Liver (tissue), 9 donors: ENCODE results near the gene STX17. TPM values are rescaled to one million over a fixed set of nuclear protein-coding genes. Genes with fewer than 3 reads are reported as not detected.
"Not testable (repeated sequence)": the region's sequence is repeated elsewhere in the genome, so short reads cannot be mapped to it uniquely, and the experiment has no call there.

ENCODE experiments used
- DNase-seq: peaks from one replicate; pipeline ENCODE4 v3.0.0-alpha.2; 2017; ENCODE audit warnings: low spot score
- H3K27ac ChIP-seq, 2 donors: one replicate each; pipeline ENCODE4 v1.7.0; 2013; ENCODE audit warnings: inconsistent platforms in 2 of 2, low read length in 2 of 2, control low read depth in 1 of 2, low read depth in 1 of 2, mild to moderate bottlenecking in 1 of 2
- H3K27me3 ChIP-seq, 4 donors: one replicate each; pipeline versions ENCODE4 v1.6.1 to v1.7.0; 2013; ENCODE audit warnings: low read length in 3 of 4, inconsistent platforms in 1 of 4, mild to moderate bottlenecking in 1 of 4, moderate library complexity in 1 of 4; ENCODE audit not compliant: control insufficient read depth in 4 of 4, insufficient read depth in 4 of 4
- H3K36me3 ChIP-seq, 4 donors: one replicate each; pipeline versions ENCODE4 v1.6.1 to v1.7.0; 2013; ENCODE audit warnings: low read length in 3 of 4, mild to moderate bottlenecking in 3 of 4, low read depth in 1 of 4, moderate library complexity in 1 of 4; ENCODE audit not compliant: control insufficient read depth in 4 of 4, insufficient read depth in 3 of 4
- H3K4me1 ChIP-seq, 4 donors: one replicate each; pipeline versions ENCODE4 v1.6.1 to v1.7.0; 2013; ENCODE audit warnings: low read length in 3 of 4, mild to moderate bottlenecking in 3 of 4, moderate library complexity in 1 of 4; ENCODE audit not compliant: control insufficient read depth in 4 of 4, insufficient read depth in 4 of 4
- H3K4me3 ChIP-seq, 3 donors: one replicate each; pipeline versions ENCODE4 v1.6.1 to v1.7.0; 2013; ENCODE audit warnings: low read length in 3 of 3, control low read depth in 1 of 3, low read depth in 1 of 3, mild to moderate bottlenecking in 1 of 3
- H3K9ac ChIP-seq, 2 donors: one replicate each; pipeline ENCODE4 v1.7.0; 2013; ENCODE audit warnings: low read length in 2 of 2, mild to moderate bottlenecking in 2 of 2, moderate library complexity in 2 of 2, control low read depth in 1 of 2, low read depth in 1 of 2
- H3K9me3 ChIP-seq, 4 donors: one replicate each; pipeline versions ENCODE4 v1.6.1 to v1.7.0; 2013; ENCODE audit warnings: low read length in 3 of 4; ENCODE audit not compliant: control insufficient read depth in 4 of 4
- ATF3 ChIP-seq: IDR thresholded peaks from 2 replicates; pipeline ENCODE4 v1.6.1; 2016; ENCODE audit warnings: antibody characterized with exemption
- CTCF ChIP-seq: fragments of 150-350 bp; IDR thresholded peaks from 2 replicates; pipeline ENCODE4 v1.5.1; 2017; ENCODE audit warnings: improper control_type of control experiment, low read depth, low read length; ENCODE audit not compliant: missing input control
- EGR1 ChIP-seq, 2 donors: IDR thresholded peaks; 2 replicates each; pipeline ENCODE4 v1.6.1; 2016 to 2018; ENCODE audit warnings: antibody characterized with exemption in 2 of 2, low read depth in 2 of 2
- GABPA ChIP-seq, 2 donors: IDR thresholded peaks in 1 of 2; conservative IDR thresholded peaks in 1 of 2; 2 replicates each; pipeline ENCODE4 v1.6.1; 2016; ENCODE audit warnings: antibody characterized with exemption in 2 of 2, mild to moderate bottlenecking in 1 of 2, moderate library complexity in 1 of 2
- HNF4A ChIP-seq, 2 donors: conservative IDR thresholded peaks; 2 replicates each; pipeline ENCODE4 v1.6.1; 2016; ENCODE audit warnings: antibody characterized with exemption in 2 of 2, mild to moderate bottlenecking in 2 of 2
- HNF4G ChIP-seq: IDR thresholded peaks from 2 replicates; pipeline ENCODE4 v1.6.1; 2016; ENCODE audit warnings: antibody characterized with exemption
- JUND ChIP-seq, 2 donors: IDR thresholded peaks; 2 replicates each; pipeline ENCODE4 v1.6.1; 2016; ENCODE audit warnings: antibody characterized with exemption in 2 of 2
- RAD21 ChIP-seq, 2 donors: IDR thresholded peaks; 2 replicates each; pipeline ENCODE4 v1.6.1; 2016; ENCODE audit warnings: antibody characterized with exemption in 2 of 2, mild to moderate bottlenecking in 2 of 2
- REST ChIP-seq: IDR thresholded peaks from 2 replicates; pipeline ENCODE4 v1.6.1; 2016; ENCODE audit warnings: antibody characterized with exemption, mild to moderate bottlenecking
- TAF1 ChIP-seq: conservative IDR thresholded peaks from 2 replicates; pipeline ENCODE4 v1.6.1; 2016; ENCODE audit warnings: antibody characterized with exemption, mild to moderate bottlenecking
- YY1 ChIP-seq: IDR thresholded peaks from 2 replicates; pipeline ENCODE4 v1.6.1; 2016; ENCODE audit warnings: antibody characterized with exemption, mild to moderate bottlenecking
- ZBTB33 ChIP-seq: IDR thresholded peaks from 2 replicates; pipeline ENCODE4 v1.6.1; 2016; ENCODE audit warnings: antibody characterized with exemption
- WGBS: extraction: QIAGEN DNeasy Blood & Tissue Kit; methylation state at CpG from one replicate; pipeline ENCODE4 v1.1.7; 2013; 5-methylcytosine and 5-hydroxymethylcytosine counted together
- polyA plus RNA-seq, 2 donors: library from polyadenylated mRNA; stranded (reverse) in 1 of 2; unstranded in 1 of 2; fragments of 200-250 nt in 1 of 2; fragments of >200 nt in 1 of 2; fragmentation: Nextera tagmentation in 1 of 2; extraction: Ambion mirVana in 1 of 2; gene quantifications; one replicate each; pipeline versions ENCODE4 v1.2.1 to v1.2.3, GENCODE V29; 2013 to 2015
- total RNA-seq, 2 donors: library from RNA; depleted of rRNA; stranded (reverse); fragments of >200 nt; gene quantifications; one replicate each; pipeline ENCODE4 v1.2.3, GENCODE V29; 2014
- donor health status: healthy.
- donor health status: healthy.
- donor health status: healthy.
- donor health status: healthy.
- donor health status: healthy.

Gene STX17
- total and polyA plus RNA-seq, 4 donors: 8.3 to 30.9 (median 21.2) TPM

- H3K4me3 ChIP-seq: no peak overlapping the region
- TF ChIP-seq TAF1 (no peak), EGR1 (IDR thresholded peaks at IDR 0.05; ENCODE audit: low read depth in 2 of 2) (no peak), RAD21 (IDR thresholded peaks at IDR 0.05) (no peak), JUND (IDR thresholded peaks at IDR 0.05) (no peak), HNF4G (no peak), ATF3 (no peak), ZBTB33 (no peak), GABPA (IDR thresholded peaks at IDR 0.05 in 1 of 2, conservative IDR thresholded peaks at IDR 0.05 in 1 of 2) (no peak), CTCF (no peak), HNF4A (conservative IDR thresholded peaks at IDR 0.05) (no peak), YY1 (no peak), REST (no peak)
- H3K4me1 ChIP-seq: no peaks in the 10 kb centered on the region
- H3K9me3 ChIP-seq: peaks cover 0 to 4% (median 1%) of the 10 kb centered on the region in 4 donors
- peaks cover 3 to 6% (median 4%) of the 10 kb centered on the region in 4 donors for H3K36me3 ChIP-seq
- no peak for DNase-seq
- no peak overlapping the region for H3K27ac ChIP-seq
- H3K9ac ChIP-seq: no peak overlapping the region
- no peaks in the 10 kb centered on the region for H3K27me3 ChIP-seq
These were observed 80.2 kb downstream of the STX17 start for GRCh38 chr9:99986642-99987041.

GRCh38 chr9:99990508-99990907 is 84.1 kb downstream of the STX17 start:
- not testable (repeated sequence) for DNase-seq, H3K27ac ChIP-seq, H3K4me3 ChIP-seq, H3K36me3 ChIP-seq, H3K4me1 ChIP-seq, H3K9ac ChIP-seq, H3K9me3 ChIP-seq, H3K27me3 ChIP-seq
- 95% methylated on average over 2 of the region's 2 CpGs for WGBS
